ENCODE measurements around the gene SLC7A1.

The SLC7A1 gene

GRCh38 chr13:29582171-29582570 is 13.3 kb downstream of the SLC7A1 start:
- no peak for DNase-seq

- no peak for DNase-seq
Observed at GRCh38 chr13:29581666-29582065, 13.8 kb downstream of the SLC7A1 start.

GRCh38 chr13:29579094-29579493 is 16.4 kb downstream of the SLC7A1 start:
- DNase-seq, result no peak

GRCh38 chr13:29578300-29579085 is 17.0 kb downstream of the SLC7A1 start:
- no peak for DNase-seq

GRCh38 chr13:29577136-29578051 is 18.1 kb downstream of the SLC7A1 start:
- no peak for DNase-seq

- no peak for DNase-seq
Observed at GRCh38 chr13:29576581-29576980, 18.9 kb downstream of the SLC7A1 start.

- DNase-seq, result no peak
Observed at GRCh38 chr13:29575098-29575497, 20.4 kb downstream of the SLC7A1 start.

- DNase-seq, result peak in 2 of 3 experiments; percentile 21 to 33
Observed at GRCh38 chr13:29573190-29573589, 22.3 kb downstream of the SLC7A1 start.

GRCh38 chr13:29572575-29572974 is 22.9 kb downstream of the SLC7A1 start:
- DNase-seq, result peak in 1 of 3 experiments; percentile 28

GRCh38 chr13:29571876-29572570 is 23.5 kb downstream of the SLC7A1 start:
- no peak for DNase-seq

GRCh38 chr13:29570051-29570654 is 25.3 kb downstream of the SLC7A1 start:
- no peak for DNase-seq

GRCh38 chr13:29569253-29570050 is 26.0 kb downstream of the SLC7A1 start:
- no peak for DNase-seq

- DNase-seq, result no peak
Observed at GRCh38 chr13:29568731-29569130, 26.8 kb downstream of the SLC7A1 start.

GRCh38 chr13:29567411-29567810 is 28.1 kb downstream of the SLC7A1 start:
- peak in 2 of 3 experiments; percentile 35 to 45 for DNase-seq

GRCh38 chr13:29566206-29566605 is 29.3 kb downstream of the SLC7A1 start:
- DNase-seq, result no peak

GRCh38 chr13:29564818-29565217 is 30.7 kb downstream of the SLC7A1 start:
- peak in 1 of 3 experiments; percentile 14 for DNase-seq

GRCh38 chr13:29564373-29564772 is 31.1 kb downstream of the SLC7A1 start:
- DNase-seq, result peak in 1 of 3 experiments; percentile 3

GRCh38 chr13:29563941-29564340 is 31.5 kb downstream of the SLC7A1 start:
- DNase-seq, result no peak

- no peak for DNase-seq
Observed at GRCh38 chr13:29562786-29563438, 32.6 kb downstream of the SLC7A1 start.

GRCh38 chr13:29561918-29562317 is 33.6 kb downstream of the SLC7A1 start:
- DNase-seq, result no peak

- no peak for DNase-seq
Observed at GRCh38 chr13:29556742-29557141, 38.7 kb downstream of the SLC7A1 start.

Data from NCI-H1417 (cell line).